GM21515 (cell line): ENCODE measurements around the gene GNB2.
"Not testable (repeated sequence)": the region's sequence is repeated elsewhere in the genome, so short reads cannot be mapped to it uniquely, and the experiment has no call there.

Source experiments
- ATAC-seq: cut with Tn5 transposase; IDR thresholded peaks from one replicate; pipeline ENCODE4 v1.9.1; 2021; ENCODE audit not compliant: unreplicated experiment

GNB2 gene

DNA sequence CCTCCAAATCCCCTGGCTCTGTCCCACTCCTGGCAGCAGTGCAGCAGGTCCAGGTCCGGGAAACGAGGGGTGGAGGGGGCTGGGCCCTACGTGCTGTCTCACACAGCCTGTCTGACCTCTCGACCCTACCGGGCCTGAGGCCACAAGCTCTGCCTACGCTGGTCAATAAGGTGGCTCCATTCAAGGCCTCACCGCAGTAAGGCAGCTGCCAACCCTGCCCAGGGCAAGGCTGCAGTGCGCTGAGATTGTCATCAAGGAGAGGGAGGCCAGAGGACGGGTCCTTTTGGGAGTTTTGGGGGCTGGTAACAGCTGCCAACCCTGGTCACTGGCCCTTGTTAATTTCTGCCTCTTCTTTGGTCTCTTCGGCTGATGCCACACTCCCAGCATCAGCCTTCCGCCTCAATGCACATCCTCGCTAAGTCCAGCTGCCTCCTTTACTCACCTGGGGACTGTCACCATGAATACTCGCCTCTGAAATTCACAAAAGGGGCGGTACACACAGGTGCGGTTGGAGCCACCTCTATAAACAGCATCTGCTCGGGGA is 50.3 kb downstream of the GNB2 start:
- no peak for ATAC-seq

DNA sequence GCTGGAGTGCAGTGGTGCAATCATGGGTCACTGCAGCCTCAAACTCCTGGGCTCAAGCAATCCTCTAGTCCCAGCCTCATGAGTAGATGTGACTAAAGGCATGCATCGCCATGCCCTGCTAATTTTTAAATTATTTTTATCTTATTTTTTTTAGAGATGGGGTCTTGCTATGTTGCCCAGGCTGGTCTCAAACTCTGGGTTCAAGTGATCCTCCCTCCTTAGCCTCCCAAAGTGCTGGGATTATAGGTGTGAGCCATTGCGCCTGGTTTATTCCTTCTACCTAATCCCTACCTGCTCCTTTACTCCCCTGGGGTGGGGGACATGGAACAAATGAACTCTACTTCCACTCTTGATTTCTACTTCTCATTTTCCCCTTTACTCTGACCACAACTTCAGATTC is 50.8 kb downstream of the GNB2 start:
- ATAC-seq: not testable (repeated sequence)

DNA sequence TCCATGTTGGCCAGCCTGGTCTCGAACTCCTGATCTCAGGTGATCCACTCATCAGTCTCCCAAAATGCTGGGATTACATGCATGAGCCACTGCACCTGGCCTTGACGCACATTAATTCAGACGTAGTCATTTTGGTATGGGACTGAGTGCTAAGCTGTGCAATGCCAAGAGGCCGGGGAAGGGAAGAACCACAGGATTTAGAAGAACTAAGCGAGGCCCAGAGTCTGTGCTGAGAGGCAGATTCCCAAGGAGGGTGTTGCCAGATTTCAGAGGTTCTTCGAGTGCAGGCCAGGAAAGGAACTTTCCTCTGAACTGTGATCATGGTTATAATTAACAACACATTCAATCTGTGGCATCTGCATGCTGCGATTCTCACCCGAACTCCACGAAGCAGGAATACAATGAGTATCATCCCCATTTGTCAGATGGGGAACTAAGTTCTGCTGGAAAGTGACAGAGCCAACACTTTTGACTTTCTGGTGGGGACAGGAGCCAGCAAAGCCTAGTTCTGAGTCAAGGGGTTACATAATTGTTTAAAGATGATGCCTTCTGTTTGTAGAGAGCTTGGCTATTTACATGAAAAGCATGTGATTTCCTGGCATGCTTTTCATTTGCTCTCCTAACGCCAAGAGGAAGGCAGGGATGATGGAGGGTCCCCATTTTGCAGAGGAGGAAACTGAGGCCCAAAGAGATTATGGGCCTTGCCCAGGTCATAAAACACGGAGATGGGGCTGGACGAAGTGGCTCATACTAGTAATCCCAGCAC is 53.6 kb downstream of the GNB2 start:
- ATAC-seq: no peak

DNA sequence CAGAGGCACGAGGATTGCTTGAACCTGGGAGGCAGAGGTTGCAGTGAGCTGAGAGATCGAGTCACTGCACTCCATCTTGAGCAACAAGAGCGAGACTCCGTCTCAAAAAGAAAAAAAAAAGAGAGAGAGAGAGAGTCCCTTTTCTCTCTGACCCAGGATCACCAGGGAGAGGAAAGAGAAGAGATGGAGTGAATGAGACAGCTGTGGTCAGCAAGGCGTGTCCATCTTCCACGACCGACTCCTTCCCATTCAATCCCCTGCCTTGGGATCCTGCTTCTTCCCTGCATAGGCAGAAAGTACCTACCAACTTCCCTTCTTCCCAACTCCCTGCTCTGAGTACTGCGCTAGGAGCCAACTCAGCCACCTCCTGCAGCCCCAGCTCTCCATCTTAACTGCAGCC is 54.7 kb downstream of the GNB2 start:
- ATAC-seq: no peak
